Sigmoid colon (tissue), 7 donors: ENCODE results near the gene CRTC2. TPM values are rescaled to one million over a fixed set of nuclear protein-coding genes. Genes with fewer than 3 reads are reported as not detected.

ENCODE experiments used
- DNase-seq: peaks from one replicate; pipeline ENCODE4 v3.0.0-alpha.2; 2019
- H3K27ac ChIP-seq, 4 donors: fragments of 200-600 bp; sonication (generic); one replicate each; pipeline ENCODE4 v1.5.1; 2016 to 2019; ENCODE audit warnings: mild to moderate bottlenecking in 1 of 4
- H3K27me3 ChIP-seq, 3 donors: fragments of 200-600 bp; sonication (generic); one replicate each; pipeline ENCODE4 v1.5.1; 2019; ENCODE audit warnings: mild to moderate bottlenecking in 1 of 3
- H3K36me3 ChIP-seq, 4 donors: fragments of 200-600 bp; sonication (generic); one replicate each; pipeline ENCODE4 v1.5.1; 2016 to 2019
- H3K4me1 ChIP-seq, 4 donors: fragments of 200-600 bp; sonication (generic); one replicate each; pipeline ENCODE4 v1.5.1; 2017 to 2019
- H3K4me3 ChIP-seq, 4 donors: fragments of 200-600 bp; sonication (generic); one replicate each; pipeline ENCODE4 v1.5.1; 2017 to 2019; ENCODE audit warnings: mild to moderate bottlenecking in 2 of 4, moderate library complexity in 1 of 4
- H3K9me3 ChIP-seq, 4 donors: fragments of 200-600 bp in 3 of 4; sonication (generic) in 3 of 4; one replicate each; pipeline versions ENCODE4 v1.5.1 to v1.6.1; 2013 to 2019
- CTCF ChIP-seq, 4 experiments: fragments of 450-650 bp in 3 of 4; fragments of 200-600 bp in 1 of 4; IDR thresholded peaks; one replicate each; pipeline ENCODE4 v1.5.1; 2016 to 2019; ENCODE audit warnings: antibody characterized with exemption in 4 of 4, mild to moderate bottlenecking in 3 of 4, moderate library complexity in 2 of 4
- EP300 ChIP-seq, 4 donors: sonication (generic); formaldehyde crosslinking; IDR thresholded peaks; one replicate each; pipeline ENCODE4 v1.6.1; 2017; ENCODE audit warnings: antibody characterized with exemption in 4 of 4
- POLR2A ChIP-seq, 2 donors: fragments of 450-650 bp; IDR thresholded peaks; one replicate each; pipeline ENCODE4 v1.6.1; 2016; ENCODE audit warnings: antibody characterized with exemption in 2 of 2, mild to moderate bottlenecking in 2 of 2, moderate library complexity in 2 of 2
- POLR2AphosphoS5 ChIP-seq, 4 donors: sonication (generic); formaldehyde crosslinking; IDR thresholded peaks; one replicate each; pipeline ENCODE4 v1.6.1; 2017; ENCODE audit warnings: antibody characterized with exemption in 4 of 4
- WGBS, 2 donors: extraction: QIAGEN DNeasy Blood & Tissue Kit; methylation state at CpG; one replicate each; pipeline ENCODE4 v1.1.7; 2013; 5-methylcytosine and 5-hydroxymethylcytosine counted together
- intact Hi-C: fragments of 100-400 bp; cut with DNase I; formaldehyde crosslinking; loops from one replicate; pipeline ENCODE4 v1.15.1; 2023
- polyA plus RNA-seq, 3 donors: library from polyadenylated mRNA; stranded (reverse); fragments of 200-250 nt; gene quantifications; one replicate each; pipeline ENCODE4 v1.2.3, GENCODE V29; 2013
- total RNA-seq, 4 donors: library from RNA; depleted of rRNA; stranded (reverse); fragments of >200 nt; gene quantifications; one replicate each; pipeline ENCODE4 v1.1.0, GENCODE V29; 2016
- donor health status: healthy with polysubstance abuse.
- donor health status: Bipolar disorder and iron deficiency.
- donor health status: healthy.

The CRTC2 gene
- total and polyA plus RNA-seq, 7 donors = 13.7 to 32.9 (median 17.8) TPM

GRCh38 chr1:153995202-153995601, 36.8 kb upstream of the CRTC2 start:
- intact Hi-C loops = no loop called here
- Histone ChIP-seq H3K4me3 (no peak overlapping the region), H3K9me3 (no peaks in the 10 kb centered on the region), H3K36me3 (peaks cover 11 to 47% (median 20%) of the 10 kb centered on the region in 4 donors), H3K4me1 (peaks cover 0 to 29% (median 27%) of the 10 kb centered on the region in 4 donors), H3K27ac (peak overlapping the region in 1 of 4 donors; percentile 30), H3K27me3 (no peaks in the 10 kb centered on the region)
- no peak for TF ChIP-seq CTCF (IDR thresholded peaks at IDR 0.05)
- peak in 1 of 4 donors; percentile 8 for TF ChIP-seq POLR2AphosphoS5 (IDR thresholded peaks at IDR 0.05)
- no peak for TF ChIP-seq EP300 (IDR thresholded peaks at IDR 0.05)
- no peak for TF ChIP-seq POLR2A (IDR thresholded peaks at IDR 0.05)
- DNase-seq = no peak
- WGBS, 2 donors = 81 to 97% methylated on average over 3 of the region's 3 CpGs

- WGBS, 2 donors = 76 to 77% methylated on average over 2 of the region's 2 CpGs
- H3K9me3 ChIP-seq = no peaks in the 10 kb centered on the region
- H3K27me3 ChIP-seq = no peaks in the 10 kb centered on the region
- H3K4me3 ChIP-seq = peak overlapping the region; percentile 72 to 96 (median 80)
- H3K27ac ChIP-seq = peak overlapping the region; percentile 90 to 95 (median 92)
- TF ChIP-seq CTCF (IDR thresholded peaks at IDR 0.05) = no peak
- TF ChIP-seq EP300 (IDR thresholded peaks at IDR 0.05) = no peak
- TF ChIP-seq POLR2A (IDR thresholded peaks at IDR 0.05) = no peak
- no peak for TF ChIP-seq POLR2AphosphoS5 (IDR thresholded peaks at IDR 0.05)
- H3K4me1 ChIP-seq = peaks cover 0 to 38% (median 37%) of the 10 kb centered on the region in 4 donors
- no peak for DNase-seq
- peaks cover 11 to 47% (median 20%) of the 10 kb centered on the region in 4 donors for H3K36me3 ChIP-seq
- intact Hi-C loops = loop anchor here (2.0 kb wide), 1 partner anchor 69 kb away; the partner anchor contains the start of gene GATAD2B
Measured at GRCh38 chr1:153991806-153992205, 33.4 kb upstream of the CRTC2 start.

GRCh38 chr1:153991151-153991630, 32.8 kb upstream of the CRTC2 start:
- intact Hi-C loops = loop anchor here (2.0 kb wide), 1 partner anchor 68 kb away; the partner anchor contains the start of gene GATAD2B
- 1 to 11% methylated on average over 9 of the region's 9 CpGs for WGBS, 2 donors

GRCh38 chr1:153990468-153991150, 32.2 kb upstream of the CRTC2 start, which contains the start of gene RPS27:
Gene RPS27, plus strand, starts transcription at chr1:153990762. Its CDS starts 35 bp downstream, at chr1:153990797.
- TF ChIP-seq CTCF (IDR thresholded peaks at IDR 0.05) (no peak), POLR2AphosphoS5 (IDR thresholded peaks at IDR 0.05) (peak; percentile 100), POLR2A (IDR thresholded peaks at IDR 0.05) (peak; percentile 99 to 100), EP300 (IDR thresholded peaks at IDR 0.05) (peak in 2 of 4 donors; percentile 63 to 75)
- Histone ChIP-seq H3K27me3 (no peaks in the 10 kb centered on the region), H3K27ac (peak within 1 kb of the TSS; percentile 90 to 95 (median 92)), H3K9me3 (no peaks in the 10 kb centered on the region), H3K36me3 (peaks cover 11 to 42% (median 19%) of the 10 kb centered on the region in 4 donors), H3K4me1 (peaks cover 0 to 45% (median 40%) of the 10 kb centered on the region in 4 donors), H3K4me3 (peak within 1 kb of the TSS; percentile 72 to 96 (median 80))
- peak; percentile 98 for DNase-seq
- intact Hi-C loops = loop anchor here (2.0 kb wide), 1 partner anchor 68 kb away; the partner anchor contains the start of gene GATAD2B
- 0 to 1% methylated on average over 36 of the region's 36 CpGs for WGBS, 2 donors

More at GRCh38 chr1:153991151-153991630, 32.8 kb upstream of the CRTC2 start:
- peaks cover 11 to 47% (median 20%) of the 10 kb centered on the region in 4 donors for H3K36me3 ChIP-seq
- H3K4me3 ChIP-seq = peak overlapping the region; percentile 72 to 96 (median 80)
- DNase-seq = no peak
- H3K9me3 ChIP-seq = no peaks in the 10 kb centered on the region
- no peak for TF ChIP-seq EP300 (IDR thresholded peaks at IDR 0.05)
- TF ChIP-seq POLR2A (IDR thresholded peaks at IDR 0.05) = no peak
- H3K27me3 ChIP-seq = no peaks in the 10 kb centered on the region
- peak overlapping the region; percentile 90 to 95 (median 92) for H3K27ac ChIP-seq
- H3K4me1 ChIP-seq = peaks cover 0 to 43% (median 39%) of the 10 kb centered on the region in 4 donors

GRCh38 chr1:153987621-153988020, 29.2 kb upstream of the CRTC2 start:
- DNase-seq = no peak
- Histone ChIP-seq H3K27ac (peak overlapping the region; percentile 86 to 95 (median 92)), H3K4me3 (no peak overlapping the region), H3K27me3 (no peaks in the 10 kb centered on the region), H3K4me1 (peaks cover 0 to 50% (median 42%) of the 10 kb centered on the region in 4 donors), H3K36me3 (peaks cover 3 to 21% (median 7%) of the 10 kb centered on the region in 4 donors), H3K9me3 (no peaks in the 10 kb centered on the region)
- intact Hi-C loops = loop anchor here (2.0 kb wide), 1 partner anchor 311 kb away; no protein-coding TSS in a partner anchor
- WGBS, 2 donors = 86 to 93% methylated on average over 8 of the region's 8 CpGs
- TF ChIP-seq EP300 (IDR thresholded peaks at IDR 0.05) (no peak), POLR2A (IDR thresholded peaks at IDR 0.05) (no peak), POLR2AphosphoS5 (IDR thresholded peaks at IDR 0.05) (no peak), CTCF (IDR thresholded peaks at IDR 0.05) (no peak)
